PC-3 (cell line): ENCODE measurements around the gene CBX2.

Experiments used
- EZH2phosphoT487 ChIP-seq: fragments of 300-600 bp; sonication (generic); IDR thresholded peaks from 2 replicates; pipeline ENCODE4 v1.6.1; 2018; ENCODE audit warnings: mild to moderate bottlenecking, antibody characterized with exemption, low read length, borderline replicate concordance
- TF ChIP-seq, protein P1 (sequence below): fragments of 300-600 bp; sonication (generic); conservative IDR thresholded peaks from 2 replicates; pipeline ENCODE4 v1.5.1; 2017; ENCODE audit warnings: antibody characterized with exemption, low read depth, mild to moderate bottlenecking, low read length

GRCh38 chr17:79813297-79814126, 35.6 kb downstream of the CBX2 start:
- TF ChIP-seq, protein P1, sequence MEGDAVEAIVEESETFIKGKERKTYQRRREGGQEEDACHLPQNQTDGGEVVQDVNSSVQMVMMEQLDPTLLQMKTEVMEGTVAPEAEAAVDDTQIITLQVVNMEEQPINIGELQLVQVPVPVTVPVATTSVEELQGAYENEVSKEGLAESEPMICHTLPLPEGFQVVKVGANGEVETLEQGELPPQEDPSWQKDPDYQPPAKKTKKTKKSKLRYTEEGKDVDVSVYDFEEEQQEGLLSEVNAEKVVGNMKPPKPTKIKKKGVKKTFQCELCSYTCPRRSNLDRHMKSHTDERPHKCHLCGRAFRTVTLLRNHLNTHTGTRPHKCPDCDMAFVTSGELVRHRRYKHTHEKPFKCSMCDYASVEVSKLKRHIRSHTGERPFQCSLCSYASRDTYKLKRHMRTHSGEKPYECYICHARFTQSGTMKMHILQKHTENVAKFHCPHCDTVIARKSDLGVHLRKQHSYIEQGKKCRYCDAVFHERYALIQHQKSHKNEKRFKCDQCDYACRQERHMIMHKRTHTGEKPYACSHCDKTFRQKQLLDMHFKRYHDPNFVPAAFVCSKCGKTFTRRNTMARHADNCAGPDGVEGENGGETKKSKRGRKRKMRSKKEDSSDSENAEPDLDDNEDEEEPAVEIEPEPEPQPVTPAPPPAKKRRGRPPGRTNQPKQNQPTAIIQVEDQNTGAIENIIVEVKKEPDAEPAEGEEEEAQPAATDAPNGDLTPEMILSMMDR: no peak
- no peak for TF ChIP-seq EZH2phosphoT487
